Activated CD4-positive, alpha-beta T cell treated with anti-CD3 and anti-CD28 coated beads for 4 hours (primary cell): Measurements from ENCODE around the gene BCAP29.
"Not testable (repeated sequence)": the region's sequence is repeated elsewhere in the genome, so short reads cannot be mapped to it uniquely, and the experiment has no call there.

ENCODE experiments used
- DNase-seq, 2 donors: peaks; one replicate each; pipeline ENCODE4 v3.0.0-alpha.2; 2020

The BCAP29 gene

GRCh38 chr7:107579885-107580715 is at the start of gene BCAP29:
TSS of gene BCAP29 (plus strand) at chr7:107580246. CDS start at chr7:107580773, 527 bp downstream.
- peak; percentile 57 to 64 for DNase-seq

GRCh38 chr7:107530751-107531150 is 49.3 kb upstream of the BCAP29 start:
- no peak for DNase-seq

GRCh38 chr7:107534139-107534538 is 45.9 kb upstream of the BCAP29 start:
- no peak for DNase-seq

- DNase-seq, result not testable (repeated sequence)
Observed at GRCh38 chr7:107537228-107537627, 42.8 kb upstream of the BCAP29 start.

GRCh38 chr7:107538001-107538400 is 42.0 kb upstream of the BCAP29 start:
- DNase-seq, result no peak

GRCh38 chr7:107543338-107543993 is 36.6 kb upstream of the BCAP29 start:
- no peak for DNase-seq

GRCh38 chr7:107544848-107545591 is 35.0 kb upstream of the BCAP29 start:
- DNase-seq, result no peak

- DNase-seq, result no peak
Observed at GRCh38 chr7:107551936-107552335, 28.1 kb upstream of the BCAP29 start.

GRCh38 chr7:107555893-107556292 is 24.2 kb upstream of the BCAP29 start:
- no peak for DNase-seq

- no peak for DNase-seq
Observed at GRCh38 chr7:107559864-107560263, 20.2 kb upstream of the BCAP29 start.

GRCh38 chr7:107560898-107561516 is 19.0 kb upstream of the BCAP29 start:
- peak in 1 of 2 donors; percentile 18 for DNase-seq

GRCh38 chr7:107563081-107563774 is 16.8 kb upstream of the BCAP29 start:
- DNase-seq, result peak in 1 of 2 donors; percentile 14

- DNase-seq, result peak; percentile 79 to 83
Observed at GRCh38 chr7:107563775-107564552, 16.1 kb upstream of the BCAP29 start, which contains the start of the genes COG5 and DUS4L. TSS of gene COG5 (minus strand) at chr7:107563920. CDS start at chr7:107563896, 24 bp downstream. TSS of gene DUS4L (plus strand) at chr7:107563971. CDS start at chr7:107567071, 3,100 bp downstream.

- DNase-seq, result no peak
Observed at GRCh38 chr7:107564553-107565298, 15.3 kb upstream of the BCAP29 start.

GRCh38 chr7:107570298-107570697 is 9.7 kb upstream of the BCAP29 start:
- DNase-seq, result no peak

- no peak for DNase-seq
Observed at GRCh38 chr7:107573537-107573936, 6.5 kb upstream of the BCAP29 start.

- DNase-seq, result no peak
Observed at GRCh38 chr7:107579554-107579884, 527 bp upstream of the BCAP29 start.

GRCh38 chr7:107580716-107581383 is 804 bp downstream of the BCAP29 start:
- DNase-seq, result no peak

GRCh38 chr7:107581387-107582013 is 1.5 kb downstream of the BCAP29 start:
- DNase-seq, result no peak

GRCh38 chr7:107582875-107583274 is 2.8 kb downstream of the BCAP29 start:
- no peak for DNase-seq
